Mesothelial cell of epicardium (in vitro differentiated cells): ENCODE measurements around the gene ACOT8. TPM values are rescaled to one million over a fixed set of nuclear protein-coding genes. Genes with fewer than 3 reads are reported as not detected.

Experiments used
- DNase-seq, 2 experiments: peaks; one replicate each; pipeline ENCODE4 v3.0.0; 2021; ENCODE audit warnings: low spot score in 2 of 2; ENCODE audit not compliant: unreplicated experiment in 2 of 2
- H3K27ac Mint-ChIP-seq: 2 replicates; pipeline ENCODE4 v1.8.0; 2021; ENCODE audit warnings: mixed read lengths
- H3K27me3 Mint-ChIP-seq: 2 replicates; pipeline ENCODE4 v1.8.0; 2021; ENCODE audit warnings: low read depth, mixed read lengths
- H3K36me3 Mint-ChIP-seq: 2 replicates; pipeline ENCODE4 v1.8.0; 2021; ENCODE audit warnings: mixed read lengths
- H3K4me1 Mint-ChIP-seq: 2 replicates; pipeline ENCODE4 v1.8.0; 2021; ENCODE audit warnings: mixed read lengths
- H3K4me3 Mint-ChIP-seq: 2 replicates; pipeline ENCODE4 v1.8.0; 2021; ENCODE audit warnings: mild to moderate bottlenecking, moderate library complexity, mixed read lengths
- H3K9me3 Mint-ChIP-seq: 2 replicates; pipeline ENCODE4 v1.8.0; 2021; ENCODE audit warnings: mixed read lengths
- CTCF ChIP-seq: fragments of 200-600 bp; sonication (generic); IDR thresholded peaks from one replicate; pipeline ENCODE4 v1.5.0; 2021; ENCODE audit warnings: antibody characterized with exemption; ENCODE audit not compliant: unreplicated experiment
- total RNA-seq: library from RNA; stranded (reverse); gene quantifications from 3 replicates; pipeline ENCODE4 v1.2.1, GENCODE V29; 2021

Gene ACOT8
- total RNA-seq, 1 donor from 2014 or later, result 20.6 TPM

GRCh38 chr20:45814314-45814713 lies 42.9 kb downstream of the ACOT8 start:
- no peaks in the 10 kb centered on the region for H3K9me3 Mint-ChIP-seq
- H3K27me3 Mint-ChIP-seq, result no peaks in the 10 kb centered on the region
- DNase-seq, result no peak
- H3K27ac Mint-ChIP-seq, result no peak overlapping the region
- H3K36me3 Mint-ChIP-seq, result peaks cover 17% of the 10 kb centered on the region
- no peak overlapping the region for H3K4me3 Mint-ChIP-seq
- TF ChIP-seq CTCF, result no peak
- H3K4me1 Mint-ChIP-seq, result peaks cover 19% of the 10 kb centered on the region

GRCh38 chr20:45813489-45813888 lies 43.7 kb downstream of the ACOT8 start:
- no peak for TF ChIP-seq CTCF
- Mint-ChIP-seq H3K27me3 (no peaks in the 10 kb centered on the region), H3K4me3 (peak overlapping the region; percentile 78), H3K4me1 (peaks cover 19% of the 10 kb centered on the region), H3K36me3 (peaks cover 21% of the 10 kb centered on the region), H3K9me3 (no peaks in the 10 kb centered on the region), H3K27ac (peak overlapping the region; percentile 6)
- no peak for DNase-seq

- peak overlapping the region; percentile 6 for H3K27ac Mint-ChIP-seq
- no peak for TF ChIP-seq CTCF
- no peak for DNase-seq
- no peaks in the 10 kb centered on the region for H3K9me3 Mint-ChIP-seq
- H3K4me3 Mint-ChIP-seq, result peak overlapping the region; percentile 78
- H3K36me3 Mint-ChIP-seq, result peaks cover 23% of the 10 kb centered on the region
- H3K4me1 Mint-ChIP-seq, result peaks cover 19% of the 10 kb centered on the region
- no peaks in the 10 kb centered on the region for H3K27me3 Mint-ChIP-seq
Observed at GRCh38 chr20:45813006-45813340, 44.2 kb downstream of the ACOT8 start.

- no peak for TF ChIP-seq CTCF
- H3K27me3 Mint-ChIP-seq, result no peaks in the 10 kb centered on the region
- H3K4me1 Mint-ChIP-seq, result peaks cover 15% of the 10 kb centered on the region
- H3K9me3 Mint-ChIP-seq, result no peaks in the 10 kb centered on the region
- peak; percentile 93 to 95 for DNase-seq
- peaks cover 25% of the 10 kb centered on the region for H3K36me3 Mint-ChIP-seq
- H3K27ac Mint-ChIP-seq, result peak within 1 kb of the TSS; percentile 96
- H3K4me3 Mint-ChIP-seq, result peak within 1 kb of the TSS; percentile 78
Observed at GRCh38 chr20:45812157-45813005, 44.8 kb downstream of the ACOT8 start, which contains the start of gene UBE2C. Gene UBE2C (plus strand): TSS chr20:45812644. CDS start chr20:45812696, 52 bp downstream.

- Mint-ChIP-seq H3K36me3 (peaks cover 25% of the 10 kb centered on the region), H3K9me3 (no peaks in the 10 kb centered on the region), H3K27ac (no peak overlapping the region), H3K4me1 (peaks cover 11% of the 10 kb centered on the region), H3K4me3 (no peak overlapping the region), H3K27me3 (no peaks in the 10 kb centered on the region)
- TF ChIP-seq CTCF, result no peak
- DNase-seq, result no peak
Observed at GRCh38 chr20:45810191-45810970, 46.8 kb downstream of the ACOT8 start.
